ENCODE data around the gene ARL4D.

The ARL4D gene

DNA sequence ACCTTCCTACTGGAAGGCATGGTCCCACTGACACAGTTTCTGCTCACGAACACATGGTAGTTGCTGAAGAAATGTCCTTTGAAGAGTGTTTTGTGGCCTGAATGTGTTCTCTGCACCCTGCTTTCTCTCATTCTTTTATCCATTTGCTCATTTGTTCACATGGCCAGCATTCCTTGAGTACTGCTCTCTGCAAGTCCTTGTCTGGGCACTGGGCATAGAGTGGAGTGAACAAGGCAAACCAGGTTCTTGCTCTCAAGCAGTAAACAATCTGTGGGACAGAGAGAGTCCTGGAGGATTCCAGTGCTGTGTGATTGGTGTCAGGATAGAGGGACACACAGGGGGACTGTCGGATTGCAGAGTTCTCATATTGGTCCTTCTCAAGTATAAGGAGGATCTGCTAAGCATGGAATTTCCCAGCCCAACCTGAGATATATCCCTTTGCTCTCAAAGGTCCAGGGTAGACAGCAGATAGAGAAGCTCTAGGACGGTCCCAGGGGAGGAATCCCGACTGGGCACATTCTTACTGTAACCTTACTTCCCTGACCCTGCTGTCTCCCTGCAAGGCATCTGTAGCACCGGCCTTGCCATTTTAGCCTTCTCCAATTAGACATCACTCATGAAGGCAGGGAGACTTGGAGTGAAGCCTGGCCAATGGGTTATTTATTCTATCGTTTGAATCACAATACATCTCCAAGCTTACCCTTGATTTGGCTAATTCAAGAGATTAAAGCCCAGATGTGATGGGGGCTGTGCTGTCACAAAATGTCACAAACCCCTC is 32.3 kb downstream of the ARL4D start:
- no peak for DNase-seq

DNA sequence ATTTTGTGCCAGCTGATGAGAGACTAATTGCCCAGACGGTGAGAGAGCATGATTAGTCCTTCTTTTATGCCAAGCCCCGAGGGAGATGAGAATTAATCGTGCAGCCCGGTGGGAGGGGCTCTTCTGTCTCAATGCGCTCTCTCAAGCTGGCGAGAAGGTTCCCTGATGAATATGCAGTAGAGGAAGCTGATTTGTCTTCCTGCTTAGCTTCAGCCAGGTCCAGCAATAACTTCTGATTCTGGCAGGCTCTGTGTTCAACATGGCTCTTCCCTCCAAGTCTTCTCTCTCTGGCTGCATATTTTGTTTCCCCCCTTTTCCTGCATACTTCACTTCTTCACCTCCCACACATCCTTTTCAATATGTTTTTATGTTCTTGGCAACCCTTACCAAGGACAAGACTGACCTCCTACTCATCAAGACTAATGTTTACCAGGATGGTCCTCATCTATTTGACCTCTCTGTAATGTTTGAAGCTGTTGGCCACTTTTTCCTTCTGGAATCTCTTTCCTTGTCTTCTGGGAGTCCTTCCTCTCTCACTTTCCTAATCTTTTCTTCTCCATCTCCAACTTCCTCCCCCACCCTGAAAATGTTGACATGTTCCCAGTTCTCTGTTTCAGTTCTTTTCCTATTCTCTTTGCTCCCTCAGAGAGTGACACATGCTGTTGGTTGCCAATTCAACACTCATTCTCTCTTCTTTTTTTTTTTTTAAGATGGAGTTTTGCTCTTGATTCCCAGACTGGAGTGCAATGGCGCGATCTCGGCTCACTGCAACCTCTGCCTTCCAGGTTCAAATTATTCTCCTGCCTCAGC is 33.1 kb downstream of the ARL4D start:
- no peak for DNase-seq

DNA sequence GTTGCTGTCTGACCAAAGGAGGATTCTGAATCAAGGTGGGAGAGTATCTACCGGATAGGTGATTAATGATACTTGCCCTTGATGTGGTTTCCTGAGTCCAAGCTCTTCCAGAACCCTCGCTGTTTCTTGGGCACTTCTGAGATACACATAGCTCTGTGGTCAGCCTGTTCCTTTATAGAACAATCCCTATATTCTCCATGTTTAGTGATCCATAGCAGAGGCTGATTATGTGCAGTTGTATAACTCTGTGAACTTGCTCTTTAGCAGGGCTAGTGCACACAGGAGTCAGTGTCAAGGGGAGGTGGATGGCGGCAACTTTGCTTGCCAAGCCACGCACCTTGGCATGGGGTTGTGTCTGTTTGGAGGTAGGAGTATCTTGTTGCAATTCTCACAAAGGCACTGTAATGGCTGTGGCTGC is 36.1 kb downstream of the ARL4D start:
- DNase-seq, result no peak

DNA sequence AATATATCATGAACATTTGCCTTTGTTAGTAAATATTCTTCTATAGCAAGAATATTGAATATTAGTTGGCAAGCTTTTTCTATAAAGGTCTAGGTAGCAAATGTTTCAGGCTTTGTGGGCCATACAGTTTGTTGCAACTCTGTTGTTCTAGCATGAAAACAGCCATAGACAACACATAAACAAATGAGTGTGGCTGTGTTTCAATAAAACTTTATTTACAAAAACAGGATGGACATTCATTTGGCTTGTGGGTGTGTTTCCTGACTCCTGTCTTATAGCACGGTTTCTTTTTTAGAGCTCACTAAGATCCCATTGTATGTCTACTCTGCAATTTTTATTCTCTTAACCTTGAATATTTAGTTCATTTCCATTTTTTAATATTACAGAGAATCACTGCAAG is 39.0 kb downstream of the ARL4D start:
- no peak for DNase-seq

DNA sequence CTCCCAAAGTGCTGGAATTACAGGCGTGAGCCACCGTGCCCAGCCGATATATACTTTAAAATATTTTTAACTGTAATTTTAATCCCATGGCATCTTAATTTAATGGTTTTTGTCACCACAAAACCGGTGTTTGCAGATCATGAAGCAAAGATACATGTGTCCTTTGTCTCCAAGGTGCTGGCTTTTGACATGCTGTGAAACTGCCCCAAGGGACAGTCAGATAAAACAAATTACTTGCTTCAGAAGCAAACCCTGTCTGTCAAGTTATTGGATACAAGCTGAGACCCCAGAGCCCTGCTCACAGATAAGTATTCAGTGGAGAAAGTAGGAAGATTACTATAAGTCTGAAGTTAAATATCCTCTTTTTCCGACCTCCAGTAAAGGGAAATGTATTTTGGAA is 39.8 kb downstream of the ARL4D start:
- no peak for DNase-seq

DNA sequence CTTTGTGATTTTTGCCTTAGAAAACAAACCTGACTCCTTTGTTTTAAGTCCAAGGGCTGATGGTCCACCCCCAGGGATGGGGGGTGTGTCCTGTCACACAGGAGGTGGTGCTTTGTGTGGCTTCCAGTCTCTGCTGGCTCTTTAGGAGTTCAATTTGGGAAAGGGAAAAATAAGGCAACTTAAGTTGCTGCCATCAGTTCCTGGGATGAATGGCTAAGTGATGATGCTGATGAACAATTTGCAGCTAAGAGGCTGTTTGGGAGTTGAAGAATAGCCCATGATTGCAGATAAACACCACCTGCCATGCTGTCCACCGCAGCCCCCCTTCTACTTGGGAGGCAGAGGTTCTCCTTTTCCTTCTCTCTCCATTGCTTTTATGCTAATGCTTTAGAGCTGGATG is 40.2 kb downstream of the ARL4D start:
- no peak for DNase-seq

DNA sequence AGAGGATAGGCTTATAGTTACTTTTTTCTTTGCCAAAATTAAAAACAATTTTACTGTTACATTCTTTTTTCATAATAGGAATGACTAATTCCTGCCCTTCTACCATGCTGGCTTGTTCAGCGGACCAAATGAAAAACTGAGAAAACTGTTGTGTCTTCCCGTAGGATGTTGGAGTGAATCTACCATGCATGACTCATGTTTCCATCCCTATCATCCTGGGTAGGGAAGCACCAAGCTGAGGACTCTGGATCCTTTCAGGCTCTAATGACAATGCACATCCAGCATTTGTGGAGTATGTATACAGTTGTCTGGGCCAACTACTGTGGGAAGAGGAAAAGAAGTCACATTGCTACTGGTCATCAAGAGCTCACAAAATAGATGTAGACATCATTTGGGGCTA is 43.9 kb downstream of the ARL4D start:
- no peak for DNase-seq

DNA sequence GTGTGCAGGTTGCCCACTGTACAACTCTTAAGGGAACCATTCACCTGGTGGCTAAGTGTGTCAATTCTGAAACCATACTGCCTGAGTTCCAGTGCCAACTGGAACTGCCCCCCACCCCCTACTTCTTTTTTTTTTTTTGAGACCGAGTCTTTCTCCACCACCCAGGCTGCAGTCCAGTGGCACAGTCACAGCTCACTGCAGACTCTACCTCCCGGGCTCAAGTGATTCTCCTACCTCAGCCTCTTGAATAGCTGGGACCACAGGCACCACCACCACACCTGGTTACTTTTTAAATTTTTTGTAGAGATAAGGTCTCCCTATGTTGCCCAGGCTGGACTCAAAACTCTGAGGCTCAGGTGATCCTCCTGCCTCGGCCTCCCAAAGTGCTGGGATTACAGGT is 44.6 kb downstream of the ARL4D start:
- no peak for DNase-seq

DNA sequence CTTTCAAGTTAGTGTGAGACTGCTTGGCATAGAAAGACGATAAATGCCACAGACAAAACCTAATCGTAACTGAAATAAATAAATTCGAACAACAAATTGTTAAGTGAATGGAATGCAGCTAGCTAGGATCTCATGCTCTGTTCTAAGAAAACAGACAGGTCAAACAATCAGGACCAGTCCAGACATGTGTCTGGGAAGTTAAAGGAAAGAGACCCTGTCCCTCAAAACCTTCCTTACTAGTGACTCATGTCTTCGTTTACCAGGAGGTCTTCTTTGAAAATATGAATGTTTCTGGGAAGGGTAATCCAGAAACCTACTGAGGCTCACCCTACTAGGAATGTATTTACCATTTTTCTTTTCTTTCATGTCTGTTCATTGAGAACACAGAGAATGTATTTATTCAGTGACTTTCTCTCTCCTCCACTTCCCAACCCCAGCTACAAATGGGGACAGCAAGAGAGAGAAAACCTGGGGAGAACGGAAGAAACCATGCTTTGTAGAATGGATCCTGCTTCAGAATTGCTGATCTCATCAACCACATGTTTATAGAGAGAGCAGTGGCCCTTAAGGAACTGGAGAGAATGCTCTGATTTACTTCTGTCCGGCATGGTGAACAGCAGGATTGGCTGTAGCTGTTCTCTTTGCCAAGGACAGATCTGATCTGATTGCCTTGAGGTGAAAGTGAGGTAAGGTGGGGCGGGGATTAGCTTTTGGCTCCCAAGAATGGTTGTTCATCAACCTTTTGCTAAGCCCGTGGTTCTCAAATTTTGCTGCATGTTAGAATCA is 45.6 kb downstream of the ARL4D start:
- no peak for DNase-seq

DNA sequence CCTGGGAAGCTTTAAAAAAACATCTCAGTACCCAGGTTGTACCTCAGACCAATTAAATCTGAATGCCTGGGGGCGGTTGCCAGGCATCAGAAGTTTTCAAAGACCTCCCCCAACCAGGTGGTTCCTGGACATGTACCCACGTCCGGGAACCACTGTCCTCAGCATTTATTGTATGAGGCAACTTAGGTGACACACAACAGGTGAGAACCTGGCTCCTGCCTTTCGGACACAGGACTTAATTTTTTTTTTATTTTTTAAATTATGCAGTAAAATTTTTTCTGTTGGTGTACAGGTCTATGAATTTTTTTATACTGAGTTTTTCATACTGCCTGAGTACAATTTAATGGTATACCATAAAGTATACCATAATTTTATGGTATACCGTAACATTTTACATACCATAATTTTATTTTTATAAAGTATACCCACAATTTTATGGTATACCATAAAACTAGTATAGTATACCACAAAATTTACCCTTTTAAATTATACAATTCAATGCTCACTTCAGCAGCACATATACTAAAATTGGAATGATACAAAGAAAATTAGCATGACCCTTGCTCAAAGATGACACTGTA is 46.3 kb downstream of the ARL4D start:
- DNase-seq, result no peak

DNA sequence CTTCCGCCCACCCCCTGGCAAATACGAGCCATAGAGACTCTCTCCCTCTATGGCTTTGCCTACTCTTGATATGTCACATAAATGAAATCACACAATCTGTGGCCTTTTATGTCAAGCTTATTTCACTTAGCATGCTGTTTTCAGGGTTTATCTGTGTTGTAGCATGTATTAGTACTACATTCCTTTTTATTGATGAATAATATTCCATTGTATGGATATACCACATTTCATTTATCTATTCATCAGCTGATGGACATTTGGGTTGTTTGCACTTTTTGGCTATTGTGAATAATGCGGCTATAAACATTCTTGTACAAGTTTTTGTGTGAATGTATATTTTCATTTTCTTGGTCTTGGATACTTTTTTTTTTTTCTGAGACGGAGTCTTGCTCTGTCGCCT is 48.0 kb downstream of the ARL4D start:
- no peak for DNase-seq

DNA sequence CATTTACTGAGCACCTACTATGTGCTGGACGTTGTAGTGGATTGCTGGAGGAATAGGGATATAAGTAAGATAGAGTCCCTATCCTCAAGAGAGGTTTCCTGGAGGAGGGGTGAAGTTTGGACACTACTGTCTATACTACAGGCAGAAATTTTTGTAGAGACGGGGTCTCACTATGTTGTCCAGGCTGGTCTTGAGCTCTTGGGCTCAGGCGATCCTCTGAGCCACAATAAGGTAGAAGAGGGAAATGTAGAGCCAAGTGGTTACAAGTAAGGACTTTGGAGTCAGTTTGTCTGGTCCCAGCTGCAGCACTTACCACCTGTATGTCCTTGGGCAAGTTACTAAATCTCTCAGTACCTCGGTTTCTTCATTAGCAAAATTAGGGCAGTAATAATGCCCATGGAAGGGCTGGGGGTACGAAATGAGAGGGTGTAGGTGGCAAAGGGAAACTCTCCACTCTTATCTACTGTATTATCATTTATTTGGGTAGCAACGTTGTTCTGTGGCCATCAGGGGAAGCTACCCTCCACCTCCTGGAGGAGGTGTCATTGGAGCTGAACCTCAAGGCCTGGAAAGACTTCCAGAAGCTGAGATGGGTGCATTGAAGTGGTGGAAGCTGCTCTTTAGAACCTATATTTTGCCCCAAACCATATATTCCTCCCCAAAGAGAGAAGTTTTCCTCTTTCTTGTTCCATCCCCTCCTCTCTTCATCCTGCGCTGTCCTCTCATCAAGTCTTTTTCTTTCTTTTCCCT is 50.1 kb downstream of the ARL4D start:
- DNase-seq, result no peak

DNA sequence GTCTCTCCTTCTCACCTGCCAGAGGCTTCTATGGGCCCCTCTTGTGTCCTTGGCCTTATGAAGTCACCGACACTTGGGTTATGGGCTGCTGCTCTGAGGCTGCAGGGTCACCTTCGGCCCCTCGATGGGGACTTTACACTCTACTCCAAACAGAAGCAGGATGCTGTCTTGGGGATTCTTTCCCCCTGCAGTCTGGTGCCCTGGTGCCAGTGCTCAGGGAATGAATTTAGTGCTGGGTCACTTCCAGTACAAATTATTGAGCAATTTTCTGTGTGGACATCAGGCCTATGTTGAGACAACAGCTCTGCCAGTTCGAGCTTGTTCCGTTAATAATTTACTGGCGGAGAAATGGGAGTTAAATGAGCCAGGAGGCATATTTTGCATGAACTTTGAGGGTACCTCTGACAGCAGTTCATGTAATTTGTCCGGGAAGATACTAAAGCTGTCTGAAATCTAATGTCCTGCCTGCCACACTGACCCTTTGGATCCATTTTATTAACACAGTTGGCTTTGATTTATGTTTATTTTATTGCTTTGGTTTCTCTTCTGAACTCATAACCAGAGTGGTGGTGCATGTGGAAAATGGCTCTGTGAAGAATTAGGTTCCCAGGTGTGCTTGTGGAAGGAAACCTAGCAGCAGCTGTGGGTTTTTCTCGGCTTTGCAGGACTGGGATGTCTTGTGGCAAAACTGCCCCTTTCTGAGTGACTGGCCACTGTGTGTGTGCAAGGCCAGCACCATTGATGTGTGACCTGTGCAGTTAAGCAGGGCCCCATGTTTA is 50.9 kb downstream of the ARL4D start:
- DNase-seq, result no peak

Data from NCI-H345 (cell line).